Urinary bladder (tissue), 4 donors: ENCODE results near the gene LMX1A. TPM values are rescaled to one million over a fixed set of nuclear protein-coding genes. Genes with fewer than 3 reads are reported as not detected.

Experiments used
- DNase-seq: peaks from one replicate; pipeline ENCODE4 v3.0.0-alpha.2; 2015; ENCODE audit errors: extremely low spot score
- H3K27ac ChIP-seq: one replicate; pipeline ENCODE4 v1.5.1; 2013; ENCODE audit warnings: low read depth, mild to moderate bottlenecking, moderate library complexity
- H3K36me3 ChIP-seq: one replicate; pipeline ENCODE4 v1.6.1; 2013; ENCODE audit warnings: mild to moderate bottlenecking, moderate library complexity; ENCODE audit not compliant: insufficient read depth
- H3K4me1 ChIP-seq: one replicate; pipeline ENCODE4 v1.6.1; 2013; ENCODE audit warnings: mild to moderate bottlenecking, moderate library complexity; ENCODE audit not compliant: insufficient read depth
- H3K4me3 ChIP-seq: one replicate; pipeline ENCODE4 v1.5.1; 2013; ENCODE audit warnings: low read depth, low read length
- WGBS: extraction: QIAGEN DNeasy Blood & Tissue Kit; methylation state at CpG from one replicate; pipeline ENCODE4 v1.1.7; 2013; 5-methylcytosine and 5-hydroxymethylcytosine counted together
- polyA plus RNA-seq: library from polyadenylated mRNA; stranded (reverse); fragments of 200-250 nt; gene quantifications from one replicate; pipeline ENCODE4 v1.2.3, GENCODE V29; 2013
- total RNA-seq: library from RNA; depleted of rRNA; stranded (reverse); fragments of >200 nt; gene quantifications from one replicate; pipeline ENCODE4 v1.2.3, GENCODE V29; 2014
- donor health status: healthy with polysubstance abuse.
- donor health status: healthy.

The LMX1A gene
- total and polyA plus RNA-seq, 2 donors = 0.29 to 0.42 TPM

DNA sequence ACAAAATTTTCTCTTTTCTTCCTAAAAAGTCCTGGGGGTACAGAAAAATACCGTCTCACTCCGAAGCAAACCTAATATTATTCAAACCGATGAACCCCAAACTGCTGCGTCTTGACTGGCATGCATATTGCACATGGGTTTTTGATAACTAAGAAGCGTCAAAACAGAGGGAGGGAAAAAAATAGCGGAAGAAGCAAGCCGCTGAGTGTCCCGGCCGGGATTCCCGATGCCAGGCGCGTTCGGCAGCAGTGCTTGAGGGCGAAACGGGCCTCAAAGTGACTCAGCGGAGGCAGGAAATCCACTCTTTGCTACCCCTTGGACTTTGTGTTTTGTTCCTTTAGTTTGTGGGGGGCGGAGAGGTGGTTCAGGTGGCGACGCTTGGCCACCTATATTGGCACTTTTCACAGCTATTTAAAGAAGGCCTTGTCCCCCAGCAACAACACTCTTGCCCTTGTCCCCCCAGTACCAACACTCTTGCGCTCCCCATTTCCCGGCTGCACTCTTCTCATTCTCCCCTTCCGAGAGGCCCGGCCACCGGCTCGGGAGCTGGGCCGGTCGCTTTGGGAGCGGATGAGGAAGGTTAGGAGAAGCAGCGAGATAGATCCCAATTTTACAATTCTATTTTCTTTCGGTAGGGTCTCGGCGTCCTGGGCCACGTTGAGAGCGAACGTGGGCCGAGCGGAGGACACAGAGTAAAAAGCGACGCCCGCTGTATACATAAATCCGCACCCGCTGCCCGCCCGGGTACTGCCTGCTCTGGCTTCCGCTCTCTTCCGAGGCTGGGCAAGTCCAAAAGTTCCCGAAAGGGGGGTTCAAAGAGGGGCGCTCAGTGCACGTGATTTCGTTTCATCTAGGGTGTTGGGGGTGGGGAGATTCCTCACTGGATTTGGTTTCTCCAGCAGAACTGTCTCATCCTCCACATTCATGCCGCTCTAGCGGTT lies 2.5 kb downstream of the LMX1A start:
- no peak for DNase-seq

DNA sequence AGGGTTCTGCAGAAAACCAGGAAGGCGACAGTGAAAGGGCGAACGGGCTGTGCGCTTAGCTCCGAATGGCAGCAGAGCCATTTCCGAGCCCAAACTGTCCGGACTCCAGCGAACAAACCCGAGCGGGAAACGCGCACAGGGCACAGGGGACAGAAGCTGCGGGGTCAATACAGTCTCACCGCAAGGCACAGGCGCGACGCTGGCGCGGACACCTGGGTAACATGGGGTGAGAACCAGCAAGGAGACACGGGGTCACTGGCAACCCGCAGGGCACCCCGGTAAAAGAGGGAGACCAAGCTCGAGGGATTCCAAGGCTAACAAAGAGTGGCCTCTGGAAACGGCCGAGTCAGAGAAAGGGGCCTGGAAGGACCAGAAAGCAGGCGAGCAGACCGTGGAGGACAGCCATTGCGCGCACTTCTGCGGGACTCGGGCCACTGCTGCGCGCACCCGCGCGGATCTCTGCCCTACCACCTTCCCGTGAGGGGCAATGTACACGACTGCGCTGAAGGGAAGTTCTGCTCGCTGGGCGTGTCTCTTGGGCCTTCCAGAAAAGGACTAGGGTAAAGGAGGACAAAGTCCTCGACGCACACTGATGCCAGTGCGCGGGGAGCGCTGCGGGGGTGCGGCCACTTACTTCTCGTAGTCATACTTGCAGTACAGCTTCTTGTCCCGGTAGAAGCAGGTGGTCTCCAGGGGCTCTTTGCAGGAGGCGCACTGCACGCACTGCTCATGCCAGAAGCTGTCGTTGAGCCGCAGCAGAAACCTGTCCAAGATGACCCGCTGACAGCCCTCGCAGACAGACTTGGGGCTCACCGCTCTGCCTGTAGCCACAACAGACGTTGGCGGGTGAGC lies 3.8 kb downstream of the LMX1A start:
- no peak overlapping the region for H3K4me3 ChIP-seq
- WGBS = 6% methylated on average over 59 of the region's 59 CpGs

More for the DNA sequence above, 2.5 kb downstream of the LMX1A start:
- H3K36me3 ChIP-seq = no peaks in the 10 kb centered on the region
- H3K4me3 ChIP-seq = no peak overlapping the region
- no peak overlapping the region for H3K27ac ChIP-seq
- WGBS = 10% methylated on average over 52 of the region's 52 CpGs
- H3K4me1 ChIP-seq = no peaks in the 10 kb centered on the region

DNA sequence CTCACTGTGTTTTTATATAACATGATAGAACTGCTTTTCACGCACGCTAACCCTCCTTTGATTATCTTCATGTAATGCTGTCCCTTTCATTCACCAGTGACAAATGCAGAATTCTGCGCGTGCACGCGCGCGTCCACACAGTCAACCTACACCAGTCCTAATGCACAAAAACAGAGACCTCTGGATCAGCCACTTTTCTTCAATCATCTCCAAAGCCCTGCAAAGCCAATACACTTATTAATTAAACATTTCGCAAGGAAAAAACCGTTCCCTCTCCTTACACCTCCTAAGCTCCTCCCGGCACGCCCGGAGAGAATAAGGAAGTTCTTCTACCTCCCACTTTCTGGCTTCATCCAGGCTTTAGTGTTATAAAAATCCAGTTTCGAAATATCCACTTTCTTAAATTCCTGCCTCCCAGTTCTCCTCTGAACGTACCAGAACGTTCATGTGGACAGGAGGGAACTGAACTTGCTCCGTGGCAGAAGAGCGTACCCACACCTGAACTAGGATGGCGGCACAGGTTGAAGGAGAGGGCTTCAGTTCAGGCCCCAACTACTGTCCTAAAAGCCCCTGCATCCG lies 4.6 kb downstream of the LMX1A start:
- 10% methylated on average over 20 of the region's 20 CpGs for whole genome bisulfite sequencing
- Histone ChIP-seq H3K4me1 (no peaks in the 10 kb centered on the region), H3K4me3 (no peak overlapping the region), H3K27ac (no peak overlapping the region), H3K36me3 (no peaks in the 10 kb centered on the region)
- DNase-seq = no peak

More for the DNA sequence above, 3.8 kb downstream of the LMX1A start:
- DNase-seq = no peak
- no peaks in the 10 kb centered on the region for H3K4me1 ChIP-seq
- no peaks in the 10 kb centered on the region for H3K36me3 ChIP-seq
- H3K27ac ChIP-seq = no peak overlapping the region

DNA sequence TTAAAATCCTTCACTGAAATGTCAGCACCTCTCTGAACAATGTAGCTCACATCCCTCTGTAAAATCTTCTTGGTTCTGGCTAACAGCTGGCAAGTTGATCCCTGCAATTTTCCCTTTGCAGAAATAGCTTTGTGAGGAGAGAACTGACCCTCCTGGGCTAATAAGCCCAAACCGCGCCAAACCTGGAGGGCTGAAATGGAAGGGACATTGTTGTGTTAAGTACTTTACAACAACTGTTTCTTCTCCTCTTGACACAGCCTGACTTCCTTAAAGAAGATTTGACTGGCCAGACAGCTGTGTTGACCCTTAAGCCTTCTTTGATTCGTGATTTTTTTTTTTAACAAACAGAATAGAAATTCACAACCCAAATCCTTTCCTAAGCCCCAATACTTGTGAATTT lies 5.7 kb downstream of the LMX1A start:
- Histone ChIP-seq H3K4me1 (no peaks in the 10 kb centered on the region), H3K27ac (no peak overlapping the region), H3K4me3 (no peak overlapping the region), H3K36me3 (no peaks in the 10 kb centered on the region)
- DNase-seq = no peak
- WGBS = 13% methylated on average over 3 of the region's 3 CpGs

DNA sequence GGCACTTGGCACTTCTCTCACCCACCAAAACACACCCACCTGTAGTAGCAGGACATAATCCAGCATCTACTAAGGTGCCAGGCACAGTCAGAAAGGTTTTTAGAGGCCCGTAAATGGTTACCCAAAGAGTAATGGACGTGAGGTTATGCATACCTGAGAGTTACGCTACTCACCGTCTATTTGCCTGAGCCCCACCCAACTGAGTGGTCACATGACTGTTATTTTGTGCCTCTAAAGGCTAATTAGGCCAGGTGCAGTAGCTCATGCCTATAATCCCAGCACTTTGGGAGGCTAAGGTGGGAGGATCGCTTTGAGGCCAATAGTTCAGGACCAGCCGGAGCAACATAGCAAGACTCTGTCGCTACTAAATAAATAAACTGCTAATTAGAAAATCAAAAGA lies 11.0 kb downstream of the LMX1A start:
- no peak overlapping the region for H3K4me3 ChIP-seq
- H3K4me1 ChIP-seq = no peaks in the 10 kb centered on the region
- WGBS = 71% methylated on average over 7 of the region's 7 CpGs
- H3K36me3 ChIP-seq = no peaks in the 10 kb centered on the region
- no peak overlapping the region for H3K27ac ChIP-seq
- no peak for DNase-seq

DNA sequence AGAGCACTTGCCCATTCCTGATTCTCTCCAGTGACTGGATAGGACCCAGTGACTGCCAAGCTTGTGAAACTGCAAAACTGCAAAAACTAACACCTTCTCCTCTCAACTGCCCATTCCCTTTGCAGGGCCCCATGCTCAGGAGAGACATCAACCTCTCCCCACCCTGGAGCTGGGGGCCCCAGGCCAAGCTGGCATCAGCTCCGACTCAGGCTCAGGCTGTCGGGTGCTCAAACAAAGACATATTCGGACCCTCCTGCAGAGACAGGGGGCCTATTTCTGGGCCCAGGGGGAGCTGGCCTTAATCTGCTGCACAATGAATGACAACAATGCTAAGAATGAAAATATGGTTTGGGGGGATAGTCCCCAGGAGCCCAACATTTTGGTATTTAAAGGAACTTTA lies 11.8 kb downstream of the LMX1A start:
- WGBS = 22% methylated on average over 3 of the region's 3 CpGs
- no peaks in the 10 kb centered on the region for H3K36me3 ChIP-seq
- no peak for DNase-seq
- H3K4me1 ChIP-seq = no peaks in the 10 kb centered on the region
- H3K27ac ChIP-seq = no peak overlapping the region
- H3K4me3 ChIP-seq = no peak overlapping the region

DNA sequence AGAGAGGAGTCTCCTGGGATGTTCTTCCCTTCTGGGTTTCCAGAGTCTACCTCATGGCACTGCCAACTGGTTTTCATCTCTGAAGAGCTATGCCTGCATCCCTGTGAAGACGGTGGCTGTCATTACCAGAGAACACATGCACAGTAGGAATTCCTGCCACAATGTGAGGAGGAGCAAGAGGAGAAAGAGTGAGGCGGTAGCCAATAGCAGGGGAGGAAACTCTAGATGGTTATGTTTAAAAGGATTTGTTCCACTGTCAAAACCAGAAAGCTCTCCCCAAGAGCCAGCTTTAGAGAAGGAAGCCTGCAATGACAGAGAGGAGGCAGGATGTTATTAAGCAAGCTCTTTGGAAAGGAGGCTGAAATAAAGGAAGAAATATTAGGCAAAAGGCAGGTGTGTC lies 12.3 kb downstream of the LMX1A start:
- DNase-seq = no peak
- 38% methylated on average over 2 of the region's 2 CpGs for WGBS
- no peaks in the 10 kb centered on the region for H3K36me3 ChIP-seq

DNA sequence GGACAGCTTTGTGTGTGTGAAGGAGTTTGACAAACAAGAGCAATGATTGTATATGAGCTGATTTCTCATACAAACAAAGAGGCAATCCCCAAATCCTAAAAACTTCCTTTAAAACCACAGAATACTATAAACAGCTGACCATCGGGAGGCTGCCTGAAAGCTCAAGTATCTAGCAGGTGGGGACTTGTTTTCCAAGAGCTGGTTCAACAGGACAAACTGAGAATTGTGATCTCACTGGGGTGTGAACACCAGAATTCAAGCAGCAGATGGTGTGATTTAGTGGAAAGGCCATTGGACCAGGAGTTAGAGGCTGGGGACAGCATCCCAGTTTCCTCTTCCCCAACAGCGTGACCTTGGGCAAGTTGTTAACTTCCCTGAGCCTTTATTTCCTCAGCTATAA lies 13.9 kb downstream of the LMX1A start:
- Histone ChIP-seq H3K4me3 (no peak overlapping the region), H3K27ac (no peak overlapping the region), H3K4me1 (no peaks in the 10 kb centered on the region), H3K36me3 (no peaks in the 10 kb centered on the region)
- WGBS = 55% methylated on average over 2 of the region's 2 CpGs
- DNase-seq = no peak

More for the DNA sequence above, 12.3 kb downstream of the LMX1A start:
- H3K27ac ChIP-seq = no peak overlapping the region
- no peaks in the 10 kb centered on the region for H3K4me1 ChIP-seq
- H3K4me3 ChIP-seq = no peak overlapping the region

DNA sequence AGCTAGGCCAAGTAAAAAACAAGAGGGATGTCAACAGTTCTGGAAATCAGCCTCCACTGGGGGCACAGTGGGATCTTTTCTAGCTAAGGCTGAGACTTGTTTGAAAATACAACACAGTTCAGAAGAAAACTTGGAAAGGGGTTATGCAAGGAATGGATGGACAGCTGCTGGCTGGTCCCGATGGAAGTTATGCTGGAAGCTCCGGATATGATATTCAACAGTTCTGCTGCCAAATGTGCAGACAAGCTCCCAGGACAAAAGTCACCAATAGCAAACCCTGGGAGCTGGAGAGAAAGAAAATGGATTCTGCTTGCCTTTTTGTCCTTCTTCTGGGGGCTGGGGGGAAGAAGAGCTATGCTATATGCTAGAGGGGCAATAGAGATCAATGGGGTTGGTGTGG lies 14.3 kb downstream of the LMX1A start:
- 68% methylated on average over 2 of the region's 2 CpGs for WGBS
- H3K4me1 ChIP-seq = no peaks in the 10 kb centered on the region
- DNase-seq = no peak

DNA sequence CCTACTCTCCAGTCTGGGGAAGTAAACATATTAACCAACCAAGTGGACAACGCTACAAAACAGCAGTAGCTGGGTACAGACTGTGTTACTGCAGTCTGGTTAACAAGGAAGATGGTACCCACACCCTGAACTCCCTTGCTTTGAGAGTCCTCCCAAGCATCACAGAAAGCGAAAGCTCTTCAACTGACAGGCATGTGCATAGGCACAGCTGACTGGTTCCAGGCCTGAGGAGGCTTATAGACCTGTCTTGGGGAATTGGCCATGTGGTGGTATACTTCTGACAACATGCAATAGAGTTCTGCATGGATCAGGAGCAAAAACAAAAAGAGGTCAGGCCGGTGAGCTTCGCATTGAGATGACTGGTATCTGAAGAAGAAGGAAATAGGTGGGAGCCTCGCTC lies 17.4 kb downstream of the LMX1A start:
- Histone ChIP-seq H3K36me3 (no peaks in the 10 kb centered on the region), H3K27ac (no peak overlapping the region), H3K4me3 (no peak overlapping the region), H3K4me1 (no peaks in the 10 kb centered on the region)
- no peak for DNase-seq
- 93% methylated on average over 5 of the region's 5 CpGs for WGBS

More for the DNA sequence above, 14.3 kb downstream of the LMX1A start:
- Histone ChIP-seq H3K27ac (no peak overlapping the region), H3K36me3 (no peaks in the 10 kb centered on the region), H3K4me3 (no peak overlapping the region)

DNA sequence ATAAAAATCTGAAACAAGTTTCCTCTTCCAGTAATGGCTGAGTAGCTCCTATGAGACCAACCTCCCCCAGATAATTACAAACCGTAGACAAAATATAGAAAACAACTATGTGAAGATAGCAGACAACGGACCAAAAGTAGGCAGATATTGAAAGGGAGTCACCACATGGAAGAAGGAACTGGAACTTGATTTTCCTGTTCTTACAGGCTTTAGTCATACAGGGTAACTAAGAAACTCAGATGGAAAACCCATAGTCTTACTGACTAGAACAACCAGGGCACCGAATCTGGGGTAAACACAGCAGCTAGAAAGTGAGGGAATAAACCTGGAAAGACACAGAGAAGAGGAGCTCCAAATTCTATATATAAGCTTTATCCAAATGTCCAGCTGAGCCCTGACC lies 26.0 kb downstream of the LMX1A start:
- 54% methylated on average over 3 of the region's 3 CpGs for WGBS
- Histone ChIP-seq H3K4me3 (no peak overlapping the region), H3K27ac (no peak overlapping the region), H3K4me1 (no peaks in the 10 kb centered on the region), H3K36me3 (no peaks in the 10 kb centered on the region)
- no peak for DNase-seq

DNA sequence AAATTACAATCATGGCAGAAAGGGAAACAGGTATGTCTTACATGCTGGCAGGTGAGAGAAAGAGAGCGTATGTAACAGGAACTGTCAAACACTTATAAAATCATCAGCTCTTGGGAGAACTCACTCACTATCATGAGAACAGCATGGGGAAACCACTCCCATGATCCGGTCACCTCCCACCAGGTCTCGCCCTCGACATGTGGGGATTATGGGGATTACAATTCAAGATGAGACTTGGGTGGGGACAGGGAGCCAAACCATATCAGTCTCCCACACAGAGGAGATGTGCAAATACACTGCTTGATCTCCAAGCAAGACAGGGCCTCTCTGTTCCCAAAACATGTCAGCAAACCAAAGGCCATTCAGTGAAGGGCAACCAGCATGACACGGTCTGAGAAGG lies 27.4 kb downstream of the LMX1A start:
- no peaks in the 10 kb centered on the region for H3K36me3 ChIP-seq
- H3K4me1 ChIP-seq = no peaks in the 10 kb centered on the region
- H3K27ac ChIP-seq = no peak overlapping the region
- no peak overlapping the region for H3K4me3 ChIP-seq
- no peak for DNase-seq
- 67% methylated on average over 5 of the region's 5 CpGs for WGBS

DNA sequence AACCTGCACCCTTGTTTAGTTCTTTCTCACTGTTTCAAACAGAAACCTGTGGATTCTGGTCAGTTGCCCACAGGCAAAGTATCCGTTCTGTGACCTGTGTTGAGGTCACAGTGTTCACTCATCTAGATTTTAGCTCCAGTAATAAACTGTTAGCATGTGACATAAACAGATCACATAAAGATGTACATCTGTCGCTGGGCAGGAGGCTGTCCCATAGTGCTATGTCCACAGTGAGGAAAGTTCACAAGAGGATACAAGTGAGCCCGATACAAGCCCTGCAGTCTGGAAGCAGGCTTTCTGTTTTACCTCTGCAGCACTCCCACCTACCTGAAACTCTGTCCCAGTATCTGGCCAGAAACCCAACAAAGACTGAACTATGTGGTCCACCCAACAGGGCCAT lies 28.4 kb downstream of the LMX1A start:
- DNase-seq = no peak
- Histone ChIP-seq H3K36me3 (no peaks in the 10 kb centered on the region), H3K27ac (no peak overlapping the region), H3K4me1 (no peaks in the 10 kb centered on the region), H3K4me3 (no peak overlapping the region)
- WGBS = 49% methylated on average over 3 of the region's 3 CpGs
